Subcutaneous preadipocyte (primary cell): ENCODE data around the gene GDF2. TPM values are rescaled to one million over a fixed set of nuclear protein-coding genes. Genes with fewer than 3 reads are reported as not detected.

ENCODE experiments used
- total RNA-seq: library from RNA; depleted of rRNA; stranded (reverse); fragments of >200 nt; gene quantifications from 2 replicates; pipeline ENCODE4 v1.2.3, GENCODE V29; 2012

GDF2 gene
- total RNA-seq, result not detected in 2 replicates

GRCh38 chr10:47322300-47323061 is at the start of gene GDF2:
GDF2 (plus strand) TSS chr10:47322454; CDS start chr10:47322669, 215 bp downstream.

GRCh38 chr10:47299611-47300428 is 22.4 kb upstream of the GDF2 start, which contains the start of gene GDF10:
GDF10 (plus strand) TSS chr10:47300197; CDS start chr10:47300652, 455 bp downstream.

GRCh38 chr10:47348138-47348651 is 25.9 kb downstream of the GDF2 start, which contains the start of gene RBP3:
RBP3 (plus strand) TSS chr10:47348363; CDS start chr10:47348485, 122 bp downstream.

Other genes starting within 250 kb of the GDF2 start
- gene GDF10, start 22.3 kb upstream of the GDF2 start, total RNA-seq, result under 0.01 TPM in 1 of 2 replicates, not detected in the other
- not detected in 2 replicates for gene RBP3, start 25.9 kb downstream of the GDF2 start, total RNA-seq
- under 0.01 TPM in 2 replicates for gene ZNF488, start 61.8 kb downstream of the GDF2 start, total RNA-seq
- gene ANXA8, start 161.7 kb downstream of the GDF2 start, total RNA-seq, result under 0.01 and 0.20 TPM in 2 replicates
- gene FAM25G, start 169.2 kb downstream of the GDF2 start, total RNA-seq, result not detected in 2 replicates
- gene AGAP9, start 201.2 kb downstream of the GDF2 start, total RNA-seq, result 5.5 and 6.5 TPM in 2 replicates